Astrocyte (in vitro differentiated cells and primary cell): ENCODE results near the gene DMXL1. TPM values are rescaled to one million over a fixed set of nuclear protein-coding genes. Genes with fewer than 3 reads are reported as not detected.
"Not testable (repeated sequence)": the region's sequence is repeated elsewhere in the genome, so short reads cannot be mapped to it uniquely, and the experiment has no call there.

Experiments used
- DNase-seq: peaks from one replicate; pipeline ENCODE4 v3.0.0-alpha.2; 2010; ENCODE audit warnings: low read depth
- FAIRE-seq: peaks from 2 replicates; lab custom pipeline; 2011; peaks lifted over from hg19 to GRCh38; lab: Jason Lieb, UNC
- H2AFZ ChIP-seq: 2 replicates; pipeline ENCODE4 v1.6.0; 2012; ENCODE audit warnings: low read depth, low read length, inconsistent platforms
- H3K27ac ChIP-seq: 2 replicates; pipeline ENCODE4 v1.5.1; 2011; ENCODE audit warnings: low read depth, low read length, inconsistent platforms
- H3K27me3 ChIP-seq: 2 replicates; pipeline ENCODE4 v1.6.0; 2011; ENCODE audit warnings: low read length, inconsistent platforms; ENCODE audit not compliant: insufficient read depth
- H3K36me3 ChIP-seq: 2 replicates; pipeline ENCODE4 v1.5.1; 2011; ENCODE audit warnings: low read length, inconsistent platforms; ENCODE audit not compliant: insufficient read depth
- H3K4me1 ChIP-seq: 2 replicates; pipeline ENCODE4 v1.5.1; 2011; ENCODE audit warnings: low read length, inconsistent platforms; ENCODE audit not compliant: insufficient read depth
- H3K4me2 ChIP-seq: 2 replicates; pipeline ENCODE4 v1.6.0; 2012; ENCODE audit warnings: low read length, inconsistent platforms
- H3K4me3 ChIP-seq: 2 replicates; pipeline ENCODE4 v1.5.1; 2011; ENCODE audit warnings: low read depth, mild to moderate bottlenecking, low read length, inconsistent platforms; ENCODE audit not compliant: insufficient read depth
- H3K79me2 ChIP-seq: 2 replicates; pipeline ENCODE4 v1.6.0; 2012; ENCODE audit warnings: mild to moderate bottlenecking, low read length, inconsistent platforms; ENCODE audit not compliant: insufficient read depth
- H3K9ac ChIP-seq: 2 replicates; pipeline ENCODE4 v1.6.0; 2012; ENCODE audit warnings: mild to moderate bottlenecking, low read length, inconsistent platforms
- H3K9me3 ChIP-seq: 2 replicates; pipeline ENCODE4 v1.5.1; 2012; ENCODE audit warnings: low read depth, mild to moderate bottlenecking, low read length, inconsistent platforms; ENCODE audit not compliant: insufficient read depth
- H4K20me1 ChIP-seq: 2 replicates; pipeline ENCODE4 v1.6.0; 2012; ENCODE audit warnings: low read length, inconsistent platforms; ENCODE audit not compliant: insufficient read depth
- H3K27ac Mint-ChIP-seq: one replicate; pipeline ENCODE4 v1.8.0; 2021; ENCODE audit warnings: mild to moderate bottlenecking, mixed read lengths; ENCODE audit not compliant: unreplicated experiment
- H3K27me3 Mint-ChIP-seq: one replicate; pipeline ENCODE4 v1.8.0; 2021; ENCODE audit warnings: low read depth, mixed read lengths; ENCODE audit not compliant: unreplicated experiment
- H3K36me3 Mint-ChIP-seq: one replicate; pipeline ENCODE4 v1.8.0; 2021; ENCODE audit warnings: low read depth, mixed read lengths; ENCODE audit not compliant: unreplicated experiment
- H3K4me1 Mint-ChIP-seq: one replicate; pipeline ENCODE4 v1.8.0; 2021; ENCODE audit warnings: low read depth, mixed read lengths; ENCODE audit not compliant: unreplicated experiment
- H3K4me3 Mint-ChIP-seq: one replicate; pipeline ENCODE4 v1.8.0; 2021; ENCODE audit warnings: mild to moderate bottlenecking, moderate library complexity, mixed read lengths; ENCODE audit not compliant: unreplicated experiment
- H3K9me3 Mint-ChIP-seq: one replicate; pipeline ENCODE4 v1.8.0; 2021; ENCODE audit warnings: mild to moderate bottlenecking, mixed read lengths; ENCODE audit not compliant: unreplicated experiment
- CTCF ChIP-seq: IDR thresholded peaks from 2 replicates; pipeline ENCODE4 v1.5.1; 2011; ENCODE audit warnings: low read depth, mild to moderate bottlenecking, inconsistent platforms, low read length, moderate library complexity; ENCODE audit not compliant: insufficient read depth
- EZH2 ChIP-seq: IDR thresholded peaks from 2 replicates; pipeline ENCODE4 v1.6.1; 2012; ENCODE audit warnings: mild to moderate bottlenecking, low read length, inconsistent platforms; ENCODE audit not compliant: insufficient read depth
- total RNA-seq: library from RNA; stranded (reverse); gene quantifications from 2 replicates; pipeline ENCODE4 v1.2.1, GENCODE V29; 2021

Gene DMXL1
- total RNA-seq, 1 donor from 2014 or later: 26.0 TPM

GRCh38 chr5:119123280-119123679 is 52.4 kb downstream of the DMXL1 start:
- no peaks in the 10 kb centered on the region for H3K4me1 ChIP-seq
- TF ChIP-seq EZH2 (no peak), CTCF (no peak)
- H3K4me3 ChIP-seq: no peak overlapping the region
- H3K9ac ChIP-seq: no peak overlapping the region
- no peak for DNase-seq
- Mint-ChIP-seq H3K27me3 (no peaks in the 10 kb centered on the region), H3K4me3 (no peak overlapping the region), H3K9me3 (peaks cover 4% of the 10 kb centered on the region), H3K27ac (no peak overlapping the region), H3K4me1 (no peaks in the 10 kb centered on the region), H3K36me3 (peaks cover 11% of the 10 kb centered on the region)
- H3K27ac ChIP-seq: no peak overlapping the region
- peaks cover 13% of the 10 kb centered on the region for H3K36me3 ChIP-seq
- H4K20me1 ChIP-seq: no peaks in the 10 kb centered on the region
- H3K4me2 ChIP-seq: no peak overlapping the region
- H2AFZ ChIP-seq: no peak overlapping the region
- no peaks in the 10 kb centered on the region for H3K9me3 ChIP-seq
- H3K79me2 ChIP-seq: no peaks in the 10 kb centered on the region
- no peak for FAIRE-seq
- H3K27me3 ChIP-seq: no peaks in the 10 kb centered on the region

GRCh38 chr5:119129770-119130169 is 58.9 kb downstream of the DMXL1 start:
- Histone ChIP-seq H3K27ac (no peak overlapping the region), H2AFZ (no peak overlapping the region), H3K9me3 (no peaks in the 10 kb centered on the region), H3K4me2 (no peak overlapping the region), H3K27me3 (no peaks in the 10 kb centered on the region), H3K4me3 (no peak overlapping the region), H3K36me3 (peaks cover 10% of the 10 kb centered on the region), H3K79me2 (no peaks in the 10 kb centered on the region), H4K20me1 (no peaks in the 10 kb centered on the region), H3K9ac (no peak overlapping the region), H3K4me1 (no peaks in the 10 kb centered on the region)
- no peaks in the 10 kb centered on the region for H3K27me3 Mint-ChIP-seq
- TF ChIP-seq CTCF: no peak
- no peak overlapping the region for H3K4me3 Mint-ChIP-seq
- no peak overlapping the region for H3K27ac Mint-ChIP-seq
- FAIRE-seq: no peak
- H3K4me1 Mint-ChIP-seq: no peaks in the 10 kb centered on the region
- H3K9me3 Mint-ChIP-seq: no peaks in the 10 kb centered on the region
- no peak for DNase-seq
- H3K36me3 Mint-ChIP-seq: no peaks in the 10 kb centered on the region

- Mint-ChIP-seq H3K27ac (no peak overlapping the region), H3K9me3 (peaks cover 12% of the 10 kb centered on the region), H3K27me3 (no peaks in the 10 kb centered on the region), H3K4me3 (no peak overlapping the region), H3K36me3 (peaks cover 16% of the 10 kb centered on the region), H3K4me1 (no peaks in the 10 kb centered on the region)
- H3K9ac ChIP-seq: no peak overlapping the region
- no peak overlapping the region for H3K27ac ChIP-seq
- H3K79me2 ChIP-seq: no peaks in the 10 kb centered on the region
- H2AFZ ChIP-seq: no peak overlapping the region
- H3K27me3 ChIP-seq: no peaks in the 10 kb centered on the region
- peaks cover 10% of the 10 kb centered on the region for H3K36me3 ChIP-seq
- FAIRE-seq: no peak
- TF ChIP-seq EZH2 (no peak), CTCF (no peak)
- H3K9me3 ChIP-seq: peaks cover 5% of the 10 kb centered on the region
- H4K20me1 ChIP-seq: no peaks in the 10 kb centered on the region
- no peak for DNase-seq
- no peak overlapping the region for H3K4me3 ChIP-seq
- no peak overlapping the region for H3K4me2 ChIP-seq
- H3K4me1 ChIP-seq: no peaks in the 10 kb centered on the region
Measured at GRCh38 chr5:119131530-119132304, 60.8 kb downstream of the DMXL1 start.

GRCh38 chr5:119135743-119136142 is 64.9 kb downstream of the DMXL1 start:
- H3K36me3 Mint-ChIP-seq: peaks cover 46% of the 10 kb centered on the region

More at GRCh38 chr5:119135743-119136142, 64.9 kb downstream of the DMXL1 start:
- not testable (repeated sequence) for H3K9me3 ChIP-seq, H3K9ac ChIP-seq, H3K27ac Mint-ChIP-seq, FAIRE-seq, H3K4me1 Mint-ChIP-seq, H3K4me1 ChIP-seq, H3K4me2 ChIP-seq, H3K27ac ChIP-seq, H3K27me3 ChIP-seq, H3K4me3 ChIP-seq, H3K79me2 ChIP-seq, H4K20me1 ChIP-seq, DNase-seq, H3K36me3 ChIP-seq, H3K4me3 Mint-ChIP-seq, H3K27me3 Mint-ChIP-seq, H2AFZ ChIP-seq
- peaks cover 17% of the 10 kb centered on the region for H3K9me3 Mint-ChIP-seq
